GF-D8 (cell line): ENCODE measurements around the gene CSNK2A3.

Experiments used
- DNase-seq: peaks from one replicate; lab custom pipeline; 2025; lab: John Stamatoyannopoulos, UW

Gene CSNK2A3

GRCh38 chr11:11335043-11335442 lies 18.0 kb downstream of the CSNK2A3 start:
- DNase-seq, result no peak

- no peak for DNase-seq
Observed at GRCh38 chr11:11334607-11335006, 18.4 kb downstream of the CSNK2A3 start.

- no peak for DNase-seq
Observed at GRCh38 chr11:11332141-11332710, 20.8 kb downstream of the CSNK2A3 start.

GRCh38 chr11:11329062-11329806 lies 23.8 kb downstream of the CSNK2A3 start:
- no peak for DNase-seq

- DNase-seq, result no peak
Observed at GRCh38 chr11:11324090-11324489, 29.0 kb downstream of the CSNK2A3 start.

GRCh38 chr11:11322101-11322500 lies 30.9 kb downstream of the CSNK2A3 start:
- DNase-seq, result no peak

- no peak for DNase-seq
Observed at GRCh38 chr11:11320825-11321224, 32.2 kb downstream of the CSNK2A3 start.

- no peak for DNase-seq
Observed at GRCh38 chr11:11318961-11319360, 34.1 kb downstream of the CSNK2A3 start.

- DNase-seq, result no peak
Observed at GRCh38 chr11:11318461-11318860, 34.6 kb downstream of the CSNK2A3 start.

- DNase-seq, result no peak
Observed at GRCh38 chr11:11316651-11317230, 36.3 kb downstream of the CSNK2A3 start.

GRCh38 chr11:11313902-11314692 lies 39.0 kb downstream of the CSNK2A3 start:
- no peak for DNase-seq

GRCh38 chr11:11313426-11313825 lies 39.6 kb downstream of the CSNK2A3 start:
- no peak for DNase-seq

- no peak for DNase-seq
Observed at GRCh38 chr11:11312738-11313137, 40.3 kb downstream of the CSNK2A3 start.

- peak; percentile 41 for DNase-seq
Observed at GRCh38 chr11:11311169-11311568, 41.9 kb downstream of the CSNK2A3 start.

- no peak for DNase-seq
Observed at GRCh38 chr11:11309906-11310305, 43.1 kb downstream of the CSNK2A3 start.

GRCh38 chr11:11308249-11308648 lies 44.8 kb downstream of the CSNK2A3 start:
- DNase-seq, result no peak

- no peak for DNase-seq
Observed at GRCh38 chr11:11306855-11307254, 46.2 kb downstream of the CSNK2A3 start.

GRCh38 chr11:11304550-11304949 lies 48.5 kb downstream of the CSNK2A3 start:
- DNase-seq, result no peak

- DNase-seq, result no peak
Observed at GRCh38 chr11:11302565-11302964, 50.5 kb downstream of the CSNK2A3 start.
